Gastrocnemius medialis (tissue), 4 donors: ENCODE results near the gene PLEKHG4B. TPM values are rescaled to one million over a fixed set of nuclear protein-coding genes. Genes with fewer than 3 reads are reported as not detected.
"Not testable (repeated sequence)": the region's sequence is repeated elsewhere in the genome, so short reads cannot be mapped to it uniquely, and the experiment has no call there.

Experiments used
- ATAC-seq, 2 donors: fragments of 150-250 bp; one replicate each; pipeline ENCODE4 v1.9.1; 2016
- DNase-seq, 2 donors: peaks; one replicate each; pipeline ENCODE4 v3.0.0-alpha.2; 2019
- H3K27ac ChIP-seq, 4 donors: fragments of 200-600 bp; sonication (generic); 1 replicate in 1 of 4; 2 replicates in 3 of 4; pipeline ENCODE4 v1.5.1; 2016 to 2018; ENCODE audit warnings: mild to moderate bottlenecking in 2 of 4, moderate library complexity in 1 of 4
- H3K27me3 ChIP-seq, 3 donors: fragments of 200-600 bp; sonication (generic) in 2 of 3; 1 replicate in 1 of 3; 2 replicates in 2 of 3; pipeline versions ENCODE4 v1.5.1 to v1.6.0; 2016 to 2019; ENCODE audit warnings: mild to moderate bottlenecking in 1 of 3, moderate library complexity in 1 of 3
- H3K36me3 ChIP-seq, 2 donors: fragments of 200-600 bp; sonication (generic) in 1 of 2; one replicate each; pipeline ENCODE4 v1.5.1; 2017 to 2018
- H3K4me1 ChIP-seq, 2 donors: fragments of 200-600 bp; sonication (generic) in 1 of 2; one replicate each; pipeline ENCODE4 v1.5.1; 2016 to 2017; ENCODE audit warnings: mild to moderate bottlenecking in 2 of 2
- H3K4me3 ChIP-seq, 4 donors: fragments of 200-600 bp; sonication (generic) in 3 of 4; 1 replicate in 1 of 4; 2 replicates in 3 of 4; pipeline ENCODE4 v1.5.1; 2016 to 2019; ENCODE audit warnings: mild to moderate bottlenecking in 2 of 4
- H3K9me3 ChIP-seq, 3 donors: fragments of 200-600 bp; sonication (generic) in 2 of 3; 1 replicate in 1 of 3; 2 replicates in 2 of 3; pipeline ENCODE4 v1.5.1; 2016 to 2019
- POLR2A ChIP-seq, 2 donors: fragments of 450-650 bp; IDR thresholded peaks; one replicate each; pipeline ENCODE4 v1.6.1; 2017; ENCODE audit warnings: antibody characterized with exemption in 2 of 2, mild to moderate bottlenecking in 2 of 2, moderate library complexity in 2 of 2
- in situ Hi-C, 4 donors: fragments of 200-750 bp; cut with MboI; loops; one replicate each; pipeline versions ENCODE4 v1.15.0 to v1.8.0; 2017; ENCODE audit warnings: low sequenced_read_pairs in 4 of 4
- intact Hi-C: fragments of 100-400 bp; cut with DNase I; formaldehyde crosslinking; loops from one replicate; pipeline ENCODE4 v1.15.1; 2023; ENCODE audit warnings: low total_unique reads
- total RNA-seq, 4 donors: library from RNA; depleted of rRNA; stranded (reverse); fragments of >200 nt; gene quantifications; one replicate each; pipeline versions ENCODE4 v1.1.0 to v1.2.3, GENCODE V29; 2016
- TF ChIP-seq, protein P1 (sequence below), 5 experiments: fragments of 450-650 bp in 3 of 5; fragments of 200-600 bp in 2 of 5; sonication (generic) in 2 of 5; IDR thresholded peaks in 4 of 5; conservative IDR thresholded peaks in 1 of 5; 1 replicate in 4 of 5; 2 replicates in 1 of 5; pipeline ENCODE4 v1.5.1; 2016 to 2019; ENCODE audit warnings: antibody characterized with exemption in 5 of 5, mild to moderate bottlenecking in 3 of 5, moderate library complexity in 3 of 5

The PLEKHG4B gene
- total RNA-seq, 4 donors from 2014 or later: not detected

DNA sequence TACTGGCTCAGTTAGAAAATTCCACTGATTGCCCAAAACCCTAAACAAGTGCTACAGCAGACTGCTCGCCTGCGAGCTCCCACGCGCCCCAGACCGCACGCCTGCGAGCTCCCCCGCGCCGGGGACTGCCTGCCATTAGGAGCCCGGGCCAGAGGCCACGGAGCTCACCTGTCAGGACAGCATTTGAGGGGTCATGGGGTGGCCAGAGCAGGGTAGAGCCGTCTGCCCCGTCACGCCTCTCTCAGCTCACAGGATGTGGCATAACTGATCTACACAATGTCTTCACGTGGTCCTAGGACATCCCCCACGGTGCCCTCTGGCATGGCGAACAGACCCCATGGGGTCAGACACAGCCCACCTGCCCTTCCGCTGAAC is 70.2 kb downstream of the PLEKHG4B start:
- no peaks in the 10 kb centered on the region for H3K36me3 ChIP-seq
- H3K9me3 ChIP-seq: no peaks in the 10 kb centered on the region
- H3K4me3 ChIP-seq: no peak overlapping the region
- no peak for TF ChIP-seq POLR2A (IDR thresholded peaks at IDR 0.05)
- TF ChIP-seq, protein P1, sequence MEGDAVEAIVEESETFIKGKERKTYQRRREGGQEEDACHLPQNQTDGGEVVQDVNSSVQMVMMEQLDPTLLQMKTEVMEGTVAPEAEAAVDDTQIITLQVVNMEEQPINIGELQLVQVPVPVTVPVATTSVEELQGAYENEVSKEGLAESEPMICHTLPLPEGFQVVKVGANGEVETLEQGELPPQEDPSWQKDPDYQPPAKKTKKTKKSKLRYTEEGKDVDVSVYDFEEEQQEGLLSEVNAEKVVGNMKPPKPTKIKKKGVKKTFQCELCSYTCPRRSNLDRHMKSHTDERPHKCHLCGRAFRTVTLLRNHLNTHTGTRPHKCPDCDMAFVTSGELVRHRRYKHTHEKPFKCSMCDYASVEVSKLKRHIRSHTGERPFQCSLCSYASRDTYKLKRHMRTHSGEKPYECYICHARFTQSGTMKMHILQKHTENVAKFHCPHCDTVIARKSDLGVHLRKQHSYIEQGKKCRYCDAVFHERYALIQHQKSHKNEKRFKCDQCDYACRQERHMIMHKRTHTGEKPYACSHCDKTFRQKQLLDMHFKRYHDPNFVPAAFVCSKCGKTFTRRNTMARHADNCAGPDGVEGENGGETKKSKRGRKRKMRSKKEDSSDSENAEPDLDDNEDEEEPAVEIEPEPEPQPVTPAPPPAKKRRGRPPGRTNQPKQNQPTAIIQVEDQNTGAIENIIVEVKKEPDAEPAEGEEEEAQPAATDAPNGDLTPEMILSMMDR (IDR thresholded peaks at IDR 0.05 in 4 of 5, conservative IDR thresholded peaks at IDR 0.05 in 1 of 5): no peak
- peaks cover 0 to 6% (median 4%) of the 10 kb centered on the region in 3 donors for H3K27me3 ChIP-seq
- H3K4me1 ChIP-seq: no peaks in the 10 kb centered on the region
- intact Hi-C loops (no loop called here), in situ Hi-C loops (no loop called here)
- ATAC-seq (no peak), DNase-seq (no peak)
- no peak overlapping the region for H3K27ac ChIP-seq

DNA sequence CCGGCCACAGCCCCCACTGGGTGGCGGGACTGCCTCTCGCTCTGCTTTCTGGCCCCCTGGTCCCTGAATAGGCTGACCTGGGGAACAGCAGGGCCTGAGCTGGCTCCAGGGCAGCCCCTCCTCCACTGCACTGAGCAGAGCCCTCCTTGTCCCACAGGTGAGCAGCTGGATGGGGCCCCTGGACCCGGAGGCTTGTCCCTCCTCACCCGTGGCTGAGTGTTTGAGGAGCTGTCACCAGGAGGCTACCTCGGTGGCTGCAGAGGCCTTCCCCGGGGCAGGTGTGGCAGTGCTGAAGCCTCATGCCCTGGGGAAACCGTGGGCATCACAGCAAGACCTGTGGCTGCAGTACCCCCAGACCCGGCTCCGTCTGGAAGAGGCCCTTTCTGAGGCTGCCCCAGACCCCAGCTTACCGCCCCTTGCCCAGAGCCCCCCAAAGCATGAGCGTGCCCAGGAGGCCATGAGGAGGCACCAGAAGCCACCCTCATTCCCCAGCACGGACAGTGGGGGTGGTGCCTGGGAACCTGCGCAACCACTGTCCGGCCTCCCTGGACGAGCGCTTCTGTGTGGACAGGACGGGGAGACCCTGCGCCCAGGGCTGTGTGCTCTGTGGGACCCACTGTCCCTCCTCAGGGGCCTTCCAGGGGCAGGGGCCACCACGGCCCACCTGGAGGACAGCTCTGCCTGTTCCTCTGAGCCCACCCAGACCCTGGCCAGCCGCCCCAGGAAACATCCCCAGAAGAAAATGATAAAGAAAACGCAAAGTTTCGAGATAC is 70.8 kb downstream of the PLEKHG4B start:
- no peak overlapping the region for H3K4me3 ChIP-seq
- ATAC-seq (no peak), DNase-seq (no peak)
- no peaks in the 10 kb centered on the region for H3K36me3 ChIP-seq
- in situ Hi-C loops: no loop called here
- H3K27ac ChIP-seq: no peak overlapping the region
- no peaks in the 10 kb centered on the region for H3K9me3 ChIP-seq
- TF ChIP-seq, protein P1 (IDR thresholded peaks at IDR 0.05 in 4 of 5, conservative IDR thresholded peaks at IDR 0.05 in 1 of 5): no peak
- no peak for TF ChIP-seq POLR2A (IDR thresholded peaks at IDR 0.05)
- intact Hi-C loops: no loop called here
- peaks cover 0 to 6% (median 4%) of the 10 kb centered on the region in 3 donors for H3K27me3 ChIP-seq
- H3K4me1 ChIP-seq: no peaks in the 10 kb centered on the region

DNA sequence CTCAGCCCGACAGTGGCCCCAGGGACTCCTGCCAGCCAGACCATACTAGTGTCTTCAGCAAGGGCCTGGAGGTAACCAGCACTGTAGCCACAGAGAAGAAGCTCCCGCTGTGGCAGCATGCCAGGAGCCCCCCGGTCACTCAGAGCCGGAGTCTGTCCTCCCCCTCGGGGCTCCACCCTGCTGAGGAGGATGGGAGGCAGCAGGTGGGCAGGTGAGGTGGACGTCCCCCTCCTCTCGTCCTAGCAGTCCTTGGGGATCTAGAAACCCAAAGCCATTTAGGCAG is 71.3 kb downstream of the PLEKHG4B start:
- Histone ChIP-seq H3K4me1 (no peaks in the 10 kb centered on the region), H3K27me3 (peaks cover 0 to 6% (median 4%) of the 10 kb centered on the region in 3 donors), H3K4me3 (no peak overlapping the region), H3K27ac (no peak overlapping the region), H3K36me3 (no peaks in the 10 kb centered on the region), H3K9me3 (no peaks in the 10 kb centered on the region)
- DNase-seq: no peak
- ATAC-seq: no peak
- TF ChIP-seq POLR2A (IDR thresholded peaks at IDR 0.05): no peak
- TF ChIP-seq, protein P1 (IDR thresholded peaks at IDR 0.05 in 4 of 5, conservative IDR thresholded peaks at IDR 0.05 in 1 of 5): no peak
- intact Hi-C loops (no loop called here), in situ Hi-C loops (no loop called here)

DNA sequence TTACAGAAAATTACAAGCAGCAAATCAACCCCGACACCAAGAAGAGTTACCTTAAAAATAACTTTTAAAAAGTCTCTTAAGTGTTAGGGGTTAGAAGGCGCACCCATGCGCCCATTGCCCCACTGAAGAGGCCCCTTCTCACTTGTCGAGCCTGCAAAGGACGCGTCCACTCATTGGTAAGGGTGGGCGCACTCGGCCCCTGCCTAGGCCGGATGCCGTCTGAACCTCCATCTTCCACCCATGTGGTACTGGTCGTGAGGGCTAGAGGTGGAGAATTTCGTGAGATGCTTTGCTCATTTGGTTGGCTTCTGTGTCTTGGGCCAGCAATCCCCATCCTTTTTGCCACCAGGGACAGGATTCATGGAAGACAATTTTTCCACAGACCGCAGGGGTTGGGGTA is 71.9 kb downstream of the PLEKHG4B start:
- Histone ChIP-seq H3K9me3 (no peaks in the 10 kb centered on the region), H3K4me3 (no peak overlapping the region), H3K36me3 (no peaks in the 10 kb centered on the region), H3K27me3 (peaks cover 0 to 3% (median 0%) of the 10 kb centered on the region in 3 donors), H3K4me1 (no peaks in the 10 kb centered on the region), H3K27ac (no peak overlapping the region)
- no peak for TF ChIP-seq POLR2A (IDR thresholded peaks at IDR 0.05)
- TF ChIP-seq, protein P1 (IDR thresholded peaks at IDR 0.05 in 4 of 5, conservative IDR thresholded peaks at IDR 0.05 in 1 of 5): no peak
- ATAC-seq (no peak), DNase-seq (no peak)
- intact Hi-C loops: no loop called here
- in situ Hi-C loops: no loop called here

DNA sequence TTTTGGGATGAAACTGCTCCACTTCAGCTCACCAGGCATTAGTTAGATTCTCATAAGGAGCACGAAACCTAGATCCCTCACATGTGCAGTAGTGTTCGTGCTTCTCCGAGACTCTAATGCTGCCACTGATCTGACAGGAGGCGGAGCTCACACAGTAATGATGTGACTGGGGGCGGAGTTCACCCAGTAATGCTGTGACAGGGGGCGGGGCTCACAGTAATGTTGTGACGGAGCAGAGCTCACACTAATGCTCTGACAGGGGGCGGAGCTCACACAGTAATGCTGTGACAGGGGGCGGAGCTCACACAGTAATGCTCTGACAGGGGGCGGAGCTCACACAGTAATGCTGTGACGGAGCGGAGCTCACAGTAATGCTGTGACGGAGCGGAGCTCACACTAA is 72.3 kb downstream of the PLEKHG4B start:
- Histone ChIP-seq H3K27ac (no peak overlapping the region), H3K4me3 (no peak overlapping the region), H3K27me3 (peaks cover 0 to 3% (median 0%) of the 10 kb centered on the region in 3 donors), H3K9me3 (no peaks in the 10 kb centered on the region), H3K4me1 (no peaks in the 10 kb centered on the region), H3K36me3 (no peaks in the 10 kb centered on the region)
- in situ Hi-C loops: no loop called here
- TF ChIP-seq, protein P1 (IDR thresholded peaks at IDR 0.05 in 4 of 5, conservative IDR thresholded peaks at IDR 0.05 in 1 of 5): no peak
- TF ChIP-seq POLR2A (IDR thresholded peaks at IDR 0.05): no peak
- no peak for ATAC-seq
- intact Hi-C loops: no loop called here
- DNase-seq: no peak

DNA sequence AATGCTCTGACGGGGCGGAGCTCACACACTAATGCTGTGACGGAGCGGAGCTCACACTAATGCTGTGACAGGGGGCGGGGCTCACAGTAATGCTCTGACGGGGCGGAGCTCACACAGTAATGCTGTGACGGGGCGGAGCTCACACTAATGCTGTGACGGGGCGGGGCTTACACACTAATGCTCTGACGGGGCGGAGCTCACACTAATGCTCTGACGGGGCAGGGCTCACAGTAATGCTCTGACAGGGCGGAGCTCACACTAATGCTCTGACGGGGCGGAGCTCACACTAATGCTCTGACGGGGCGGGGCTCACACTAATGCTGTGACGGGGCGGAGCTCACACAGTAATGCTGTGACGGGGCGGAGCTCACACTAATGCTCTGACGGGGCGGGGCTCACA is 72.8 kb downstream of the PLEKHG4B start:
- H3K4me1 ChIP-seq, H3K27ac ChIP-seq, ATAC-seq, DNase-seq, H3K9me3 ChIP-seq, H3K36me3 ChIP-seq, H3K27me3 ChIP-seq, intact Hi-C loops, in situ Hi-C loops, H3K4me3 ChIP-seq: not testable (repeated sequence)
